ENCODE data around the gene LRRC15. TPM values are rescaled to one million over a fixed set of nuclear protein-coding genes. Genes with fewer than 3 reads are reported as not detected.

The LRRC15 gene
- total RNA-seq, 1 donor from 2014 or later, result not detected

DNA sequence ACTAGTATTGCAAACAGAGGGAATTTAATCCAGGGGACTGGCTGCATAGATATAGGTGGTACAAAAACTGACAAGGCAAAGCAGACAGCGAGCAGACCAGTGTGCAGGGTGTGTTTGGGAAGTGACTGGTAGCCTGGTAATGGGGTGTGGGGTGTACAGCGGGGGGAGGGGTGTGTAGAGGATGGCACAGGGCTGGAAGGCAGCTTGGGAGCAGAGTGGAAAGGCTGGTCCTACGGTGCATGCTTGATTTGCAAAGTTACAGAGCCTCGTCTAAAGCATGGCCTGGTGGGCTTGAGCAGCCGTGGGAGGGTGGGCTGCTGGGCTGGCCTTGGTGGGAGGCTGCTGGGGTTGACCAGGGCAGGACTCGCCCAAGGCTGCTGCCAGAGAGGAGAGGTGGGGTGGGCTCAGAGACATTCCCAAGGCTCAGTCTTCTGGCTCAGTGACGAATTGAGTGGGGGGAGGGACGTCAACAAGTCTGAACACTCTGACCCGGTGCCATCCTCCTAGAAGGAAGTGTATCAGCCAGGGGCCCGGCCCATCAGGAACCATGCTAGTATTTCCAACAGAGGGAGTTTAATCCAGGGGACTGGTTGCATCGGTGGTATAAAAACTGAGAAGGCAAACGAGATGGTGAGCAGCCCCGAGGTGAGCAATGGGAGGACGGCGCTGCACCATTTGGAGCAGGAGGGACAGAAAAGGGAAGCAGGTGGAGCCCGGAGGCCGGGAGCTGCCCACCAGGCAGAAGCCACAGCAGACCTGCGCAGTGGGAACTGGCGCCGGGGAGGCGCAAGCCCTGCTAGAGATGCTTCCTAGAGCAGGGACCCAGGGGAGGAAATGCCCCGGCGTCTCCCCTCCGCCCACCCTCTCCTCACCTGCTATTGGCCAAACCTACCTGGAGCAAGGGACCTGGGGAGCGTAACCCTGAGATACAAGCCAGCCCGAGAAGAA is 47.6 kb downstream of the LRRC15 start:
- TF ChIP-seq, protein P1, sequence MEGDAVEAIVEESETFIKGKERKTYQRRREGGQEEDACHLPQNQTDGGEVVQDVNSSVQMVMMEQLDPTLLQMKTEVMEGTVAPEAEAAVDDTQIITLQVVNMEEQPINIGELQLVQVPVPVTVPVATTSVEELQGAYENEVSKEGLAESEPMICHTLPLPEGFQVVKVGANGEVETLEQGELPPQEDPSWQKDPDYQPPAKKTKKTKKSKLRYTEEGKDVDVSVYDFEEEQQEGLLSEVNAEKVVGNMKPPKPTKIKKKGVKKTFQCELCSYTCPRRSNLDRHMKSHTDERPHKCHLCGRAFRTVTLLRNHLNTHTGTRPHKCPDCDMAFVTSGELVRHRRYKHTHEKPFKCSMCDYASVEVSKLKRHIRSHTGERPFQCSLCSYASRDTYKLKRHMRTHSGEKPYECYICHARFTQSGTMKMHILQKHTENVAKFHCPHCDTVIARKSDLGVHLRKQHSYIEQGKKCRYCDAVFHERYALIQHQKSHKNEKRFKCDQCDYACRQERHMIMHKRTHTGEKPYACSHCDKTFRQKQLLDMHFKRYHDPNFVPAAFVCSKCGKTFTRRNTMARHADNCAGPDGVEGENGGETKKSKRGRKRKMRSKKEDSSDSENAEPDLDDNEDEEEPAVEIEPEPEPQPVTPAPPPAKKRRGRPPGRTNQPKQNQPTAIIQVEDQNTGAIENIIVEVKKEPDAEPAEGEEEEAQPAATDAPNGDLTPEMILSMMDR (conservative IDR thresholded peaks at IDR 0.05; ENCODE audit: low read depth, low read length), result no peak
- no peak overlapping the region for H3K4me3 ChIP-seq (ENCODE audit: low read depth, low read length)
- DNase-seq (ENCODE audit: low read depth), result no peak

DNA sequence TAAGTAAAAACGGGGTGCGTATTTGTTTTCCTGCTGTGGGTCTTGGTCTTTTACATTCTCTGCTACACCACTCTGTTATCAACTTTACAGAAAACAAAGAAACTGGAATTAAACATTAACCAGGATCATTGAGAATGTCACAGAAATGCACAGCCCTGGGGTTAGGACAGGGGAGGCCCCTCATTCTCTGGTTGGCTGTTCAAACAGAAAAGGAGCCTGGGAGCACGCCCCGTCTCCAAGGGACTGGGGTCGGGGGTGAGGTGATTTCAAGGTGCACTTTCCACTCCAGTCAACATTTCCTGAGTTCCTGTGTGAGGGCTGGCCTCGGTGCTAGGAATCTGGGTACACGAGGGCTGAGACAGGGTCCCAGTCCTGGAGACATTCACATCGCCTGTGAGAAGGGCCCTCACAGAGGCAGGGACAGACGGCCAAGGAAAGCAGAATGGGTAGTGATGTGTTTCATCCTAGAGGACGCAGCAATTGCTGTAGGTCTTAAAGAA is 48.7 kb downstream of the LRRC15 start:
- no peak overlapping the region for H3K4me3 ChIP-seq (ENCODE audit: low read depth, low read length)
- TF ChIP-seq, protein P1 (conservative IDR thresholded peaks at IDR 0.05; ENCODE audit: low read depth, low read length), result no peak
- no peak for DNase-seq (ENCODE audit: low read depth)

DNA sequence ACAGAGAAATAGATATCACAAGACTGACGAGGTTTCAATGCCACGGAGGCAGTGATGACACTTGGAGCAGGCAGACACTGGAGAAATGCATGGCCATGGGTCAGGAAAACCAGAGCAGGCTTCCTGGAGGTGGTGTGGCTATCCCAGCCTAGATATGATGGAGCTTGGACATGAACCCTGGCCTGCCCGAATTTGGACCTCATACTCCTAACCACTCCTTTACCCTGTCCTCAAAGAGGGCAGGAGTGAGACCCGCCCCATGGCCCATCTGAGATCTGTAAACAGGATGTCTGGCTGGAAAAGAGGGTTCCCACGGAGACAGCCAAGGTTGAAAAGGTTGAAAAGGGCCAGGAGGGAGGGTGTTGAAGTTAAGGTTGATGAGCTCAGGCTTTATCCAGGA is 49.4 kb downstream of the LRRC15 start:
- no peak overlapping the region for H3K4me3 ChIP-seq (ENCODE audit: low read depth, low read length)
- TF ChIP-seq, protein P1 (conservative IDR thresholded peaks at IDR 0.05; ENCODE audit: low read depth, low read length), result no peak
- no peak for DNase-seq (ENCODE audit: low read depth)

DNA sequence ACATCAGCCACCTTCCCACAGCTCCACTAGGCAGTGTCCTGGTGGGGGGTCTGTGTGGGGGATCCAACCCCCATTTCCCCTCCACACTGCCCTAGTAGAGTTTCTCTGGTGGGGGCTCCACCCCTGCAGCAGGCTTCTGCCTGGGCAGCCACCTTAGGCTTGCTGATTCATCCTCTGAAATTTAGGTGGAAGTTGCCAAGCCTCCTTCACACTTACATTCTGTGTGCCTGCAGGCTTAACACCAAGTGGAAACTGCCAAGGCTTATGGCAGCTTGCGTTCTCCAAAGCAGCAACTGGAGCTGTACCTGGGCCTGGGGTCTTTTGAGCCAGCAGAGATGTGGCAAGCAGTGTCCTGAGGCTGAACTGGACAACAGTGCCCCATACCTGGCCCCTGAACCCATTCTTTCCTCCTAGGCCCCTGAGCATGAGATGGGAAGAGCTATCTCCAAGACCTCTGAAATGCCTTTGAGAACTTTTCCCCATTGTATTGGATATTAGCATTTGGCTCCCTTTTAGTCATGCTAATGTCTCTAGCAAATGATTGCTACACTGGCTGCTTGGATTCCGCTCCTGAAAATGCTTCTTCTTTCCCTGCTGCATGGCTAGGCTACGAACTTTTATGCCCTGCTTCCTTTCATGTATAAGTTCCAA is 50.9 kb downstream of the LRRC15 start:
- H3K4me3 ChIP-seq (ENCODE audit: low read depth, low read length), result no peak overlapping the region
- no peak for DNase-seq (ENCODE audit: low read depth)
- TF ChIP-seq, protein P1 (conservative IDR thresholded peaks at IDR 0.05; ENCODE audit: low read depth, low read length), result no peak

DNA sequence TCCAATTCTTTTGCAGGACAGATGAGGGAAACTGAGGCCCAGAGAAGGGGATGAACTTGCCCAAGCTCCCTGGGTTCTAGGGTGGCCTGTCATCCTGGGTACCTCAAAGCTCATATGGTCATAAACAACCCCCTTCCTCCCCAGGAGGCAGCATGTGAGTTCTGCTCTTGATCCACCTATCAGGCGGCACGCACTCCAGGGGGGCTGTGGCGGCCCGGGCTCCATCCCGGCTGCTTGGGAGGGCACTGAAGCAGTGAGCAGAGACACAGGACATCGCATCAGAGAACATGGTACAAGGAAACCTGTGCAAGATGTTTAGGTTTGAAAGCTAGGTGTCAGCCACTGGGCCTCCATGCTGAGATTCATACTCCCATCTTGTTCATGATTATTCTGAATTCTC is 52.6 kb downstream of the LRRC15 start:
- H3K4me3 ChIP-seq (ENCODE audit: low read depth, low read length), result no peak overlapping the region
- TF ChIP-seq, protein P1 (conservative IDR thresholded peaks at IDR 0.05; ENCODE audit: low read depth, low read length), result no peak
- DNase-seq (ENCODE audit: low read depth), result no peak

DNA sequence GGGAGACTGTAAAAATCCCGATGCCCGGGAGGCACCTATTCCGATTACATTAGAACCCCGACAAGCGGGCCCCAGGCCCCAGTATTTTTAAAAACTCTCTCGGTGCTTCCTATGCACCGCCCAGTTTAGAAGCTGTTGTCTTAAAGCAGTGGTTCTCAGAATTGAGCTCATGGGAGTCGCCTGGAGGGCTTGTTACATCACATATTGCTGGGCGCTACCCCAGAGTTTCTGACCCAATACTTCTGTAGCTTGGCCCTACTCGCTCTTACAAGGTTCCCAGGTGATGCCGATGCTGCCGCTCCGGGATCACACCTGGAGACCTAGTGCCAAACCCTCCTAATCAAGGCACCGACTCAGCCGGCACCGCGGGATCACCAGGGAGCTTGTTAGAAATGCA is 53.6 kb downstream of the LRRC15 start:
- no peak for DNase-seq (ENCODE audit: low read depth)
- H3K4me3 ChIP-seq (ENCODE audit: low read depth, low read length), result peak overlapping the region; percentile 38

More for the DNA sequence above, 53.6 kb downstream of the LRRC15 start:
- TF ChIP-seq, protein P1 (conservative IDR thresholded peaks at IDR 0.05; ENCODE audit: low read depth, low read length), result no peak

Measured in epithelial cell of proximal tubule (primary cell).